Measurements from ENCODE around the gene SYDE2.

Gene SYDE2

GRCh38 chr1:85125891-85126290, 74.9 kb downstream of the SYDE2 start:
- no peak for DNase-seq

GRCh38 chr1:85124091-85124490, 76.7 kb downstream of the SYDE2 start:
- DNase-seq = no peak

- no peak for DNase-seq
These were observed 78.6 kb downstream of the SYDE2 start for GRCh38 chr1:85122169-85122568.

GRCh38 chr1:85121744-85122143, 79.1 kb downstream of the SYDE2 start:
- no peak for DNase-seq

- no peak for DNase-seq
These were observed 82.1 kb downstream of the SYDE2 start for GRCh38 chr1:85118751-85119150.

- DNase-seq = no peak
These were observed 84.0 kb downstream of the SYDE2 start for GRCh38 chr1:85116856-85117255.

- no peak for DNase-seq
These were observed 84.9 kb downstream of the SYDE2 start for GRCh38 chr1:85115933-85116332.

GRCh38 chr1:85111695-85112094, 89.1 kb downstream of the SYDE2 start:
- DNase-seq = no peak

- peak in 2 of 14 donors; percentile 3 to 6 for DNase-seq
These were observed 91.3 kb downstream of the SYDE2 start for GRCh38 chr1:85109475-85109874.

All from C1 segment of cervical spinal cord (tissue), 14 donors.